Stimulated activated CD4-positive, alpha-beta T cell treated with anti-CD3 and anti-CD28 coated beads, Interleukin-4, amount 100 ng/mL, for 48 hours (primary cell): ENCODE results near the gene GATAD2A.

Experiments
- DNase-seq, 2 donors: peaks; one replicate each; pipeline ENCODE4 v3.0.0-alpha.2; 2020; ENCODE audit warnings: low read depth in 2 of 2

Gene GATAD2A

GRCh38 chr19:19488875-19489690 lies 83.6 kb downstream of the GATAD2A start:
- peak; percentile 78 to 80 for DNase-seq

- no peak for DNase-seq
Measured at GRCh38 chr19:19489804-19490204, 84.3 kb downstream of the GATAD2A start.

GRCh38 chr19:19490214-19490968 lies 84.9 kb downstream of the GATAD2A start:
- peak; percentile 72 to 73 for DNase-seq

GRCh38 chr19:19491321-19492025 lies 86.0 kb downstream of the GATAD2A start:
- DNase-seq = no peak

GRCh38 chr19:19492026-19492610 lies 86.6 kb downstream of the GATAD2A start:
- no peak for DNase-seq

GRCh38 chr19:19493841-19494546 lies 88.5 kb downstream of the GATAD2A start:
- no peak for DNase-seq

- no peak for DNase-seq
Measured at GRCh38 chr19:19495614-19496603, 90.4 kb downstream of the GATAD2A start.

GRCh38 chr19:19498255-19498991 lies 92.9 kb downstream of the GATAD2A start:
- DNase-seq = no peak

GRCh38 chr19:19499272-19499995 lies 94.0 kb downstream of the GATAD2A start:
- DNase-seq = no peak

GRCh38 chr19:19500975-19501644 lies 95.6 kb downstream of the GATAD2A start:
- DNase-seq = no peak

GRCh38 chr19:19501798-19502197 lies 96.3 kb downstream of the GATAD2A start:
- no peak for DNase-seq

GRCh38 chr19:19502281-19502680 lies 96.8 kb downstream of the GATAD2A start:
- no peak for DNase-seq

GRCh38 chr19:19502808-19503602 lies 97.5 kb downstream of the GATAD2A start:
- DNase-seq = no peak

- DNase-seq = no peak
Measured at GRCh38 chr19:19504754-19505668, 99.5 kb downstream of the GATAD2A start.

- DNase-seq = no peak
Measured at GRCh38 chr19:19505669-19506326, 100.3 kb downstream of the GATAD2A start.

- DNase-seq = no peak
Measured at GRCh38 chr19:19506592-19506991, 101.1 kb downstream of the GATAD2A start.
